ENCODE measurements around the gene KRTAP19-6. TPM values are rescaled to one million over a fixed set of nuclear protein-coding genes. Genes with fewer than 3 reads are reported as not detected.

KRTAP19-6 gene
- total RNA-seq, 3 donors from 2014 or later = not detected

DNA sequence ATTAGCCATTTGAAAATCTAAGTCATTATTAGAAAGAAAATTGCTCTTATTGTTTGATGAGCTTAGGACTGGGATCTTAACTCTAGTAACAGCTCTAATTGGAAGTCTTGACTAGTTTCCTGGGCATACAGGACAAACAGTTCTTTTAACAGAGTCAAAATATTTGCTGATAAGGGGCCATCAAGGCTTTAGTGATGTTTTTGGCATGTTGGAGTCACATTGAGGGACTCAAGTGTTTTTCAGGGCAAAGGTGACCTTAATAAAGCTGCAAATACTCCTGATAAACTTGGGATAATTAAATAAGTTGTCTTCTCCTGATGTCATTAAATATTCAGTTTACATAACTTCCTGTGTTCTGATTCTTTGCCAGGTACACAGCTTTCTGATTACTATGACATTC is 26.0 kb upstream of the KRTAP19-6 start:
- TF ChIP-seq, protein P1, sequence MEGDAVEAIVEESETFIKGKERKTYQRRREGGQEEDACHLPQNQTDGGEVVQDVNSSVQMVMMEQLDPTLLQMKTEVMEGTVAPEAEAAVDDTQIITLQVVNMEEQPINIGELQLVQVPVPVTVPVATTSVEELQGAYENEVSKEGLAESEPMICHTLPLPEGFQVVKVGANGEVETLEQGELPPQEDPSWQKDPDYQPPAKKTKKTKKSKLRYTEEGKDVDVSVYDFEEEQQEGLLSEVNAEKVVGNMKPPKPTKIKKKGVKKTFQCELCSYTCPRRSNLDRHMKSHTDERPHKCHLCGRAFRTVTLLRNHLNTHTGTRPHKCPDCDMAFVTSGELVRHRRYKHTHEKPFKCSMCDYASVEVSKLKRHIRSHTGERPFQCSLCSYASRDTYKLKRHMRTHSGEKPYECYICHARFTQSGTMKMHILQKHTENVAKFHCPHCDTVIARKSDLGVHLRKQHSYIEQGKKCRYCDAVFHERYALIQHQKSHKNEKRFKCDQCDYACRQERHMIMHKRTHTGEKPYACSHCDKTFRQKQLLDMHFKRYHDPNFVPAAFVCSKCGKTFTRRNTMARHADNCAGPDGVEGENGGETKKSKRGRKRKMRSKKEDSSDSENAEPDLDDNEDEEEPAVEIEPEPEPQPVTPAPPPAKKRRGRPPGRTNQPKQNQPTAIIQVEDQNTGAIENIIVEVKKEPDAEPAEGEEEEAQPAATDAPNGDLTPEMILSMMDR (IDR thresholded peaks at IDR 0.05) = no peak
- Histone ChIP-seq H3K4me3 (no peak overlapping the region), H3K9me3 (peaks cover 36% of the 10 kb centered on the region), H3K4me1 (ENCODE audit: low read depth) (no peaks in the 10 kb centered on the region), H3K36me3 (ENCODE audit: low read depth) (no peaks in the 10 kb centered on the region)
- no peak for DNase-seq
- intact Hi-C loops (cut with DNase I, micrococcal nuclease) = no loop called here
- no peak for ATAC-seq

DNA sequence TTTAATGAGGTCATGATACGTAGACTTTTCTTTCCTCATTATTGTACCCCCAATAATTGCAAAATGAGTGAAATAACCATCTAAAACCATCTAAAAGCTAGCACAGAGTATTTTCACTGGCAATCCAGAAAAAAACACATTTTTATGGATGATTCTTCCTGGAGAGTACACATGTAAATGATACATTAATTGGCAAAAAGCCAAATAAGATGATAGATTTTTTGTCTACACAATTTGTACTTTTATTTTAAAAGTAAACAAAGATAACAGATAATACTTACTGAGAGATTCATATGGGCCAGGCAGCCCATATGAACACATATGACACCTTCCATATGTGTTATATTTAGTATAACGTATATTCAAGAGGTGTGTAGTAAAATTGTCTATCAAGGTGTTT is 22.0 kb upstream of the KRTAP19-6 start:
- intact Hi-C loops (cut with DNase I, micrococcal nuclease) = no loop called here
- Histone ChIP-seq H3K36me3 (ENCODE audit: low read depth) (no peaks in the 10 kb centered on the region), H3K9me3 (peaks cover 45% of the 10 kb centered on the region), H3K4me1 (ENCODE audit: low read depth) (no peaks in the 10 kb centered on the region), H3K4me3 (no peak overlapping the region)
- ATAC-seq = no peak
- TF ChIP-seq, protein P1 (IDR thresholded peaks at IDR 0.05) = no peak
- no peak for DNase-seq

DNA sequence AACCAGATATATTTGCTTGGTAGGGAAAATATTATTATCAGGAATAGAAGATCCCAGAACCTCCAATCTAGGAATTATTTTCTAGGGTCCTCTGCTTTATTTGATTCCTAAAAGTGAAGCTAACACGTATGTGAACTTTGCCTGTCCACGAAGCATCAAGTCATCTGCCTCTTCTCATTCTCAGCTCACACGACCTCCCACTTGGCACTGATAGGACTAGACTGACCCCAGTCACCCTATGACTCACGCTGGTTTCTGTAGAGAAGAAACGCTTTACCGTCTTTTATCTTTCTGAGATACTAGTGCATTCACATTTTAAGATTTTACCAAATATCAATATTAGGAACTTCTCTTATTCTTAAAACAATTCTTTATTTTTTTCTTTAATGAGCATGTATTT is 21.4 kb upstream of the KRTAP19-6 start:
- TF ChIP-seq, protein P1 (IDR thresholded peaks at IDR 0.05) = no peak
- intact Hi-C loops (cut with DNase I, micrococcal nuclease) = no loop called here
- no peaks in the 10 kb centered on the region for H3K36me3 ChIP-seq (ENCODE audit: low read depth)
- peaks cover 47% of the 10 kb centered on the region for H3K9me3 ChIP-seq
- H3K4me1 ChIP-seq (ENCODE audit: low read depth) = no peaks in the 10 kb centered on the region
- no peak for ATAC-seq
- DNase-seq = no peak
- H3K4me3 ChIP-seq = no peak overlapping the region

DNA sequence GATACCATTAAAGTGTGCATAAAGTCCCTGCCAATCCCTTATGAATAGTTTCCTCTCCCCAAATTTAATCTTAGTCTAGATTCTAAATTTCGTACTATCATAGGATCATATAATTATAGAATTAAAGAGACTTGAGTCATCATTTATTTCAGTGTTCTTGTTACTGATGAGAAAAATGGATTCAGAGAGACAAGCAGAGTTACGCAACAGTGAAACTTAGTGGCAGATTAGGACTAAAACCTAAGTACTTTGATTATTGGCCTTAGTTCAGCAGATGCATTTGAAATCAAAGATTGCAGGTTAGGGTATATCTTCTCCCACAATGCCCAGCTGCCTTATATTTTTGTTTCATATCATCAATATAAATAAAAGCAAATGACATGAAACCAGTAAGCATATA is 20.3 kb upstream of the KRTAP19-6 start:
- DNase-seq (no peak), ATAC-seq (no peak)
- H3K36me3 ChIP-seq (ENCODE audit: low read depth) = no peaks in the 10 kb centered on the region
- H3K4me1 ChIP-seq (ENCODE audit: low read depth) = no peaks in the 10 kb centered on the region
- no peak overlapping the region for H3K4me3 ChIP-seq
- peaks cover 49% of the 10 kb centered on the region for H3K9me3 ChIP-seq
- intact Hi-C loops (cut with DNase I, micrococcal nuclease) = no loop called here
- TF ChIP-seq, protein P1 (IDR thresholded peaks at IDR 0.05) = no peak

DNA sequence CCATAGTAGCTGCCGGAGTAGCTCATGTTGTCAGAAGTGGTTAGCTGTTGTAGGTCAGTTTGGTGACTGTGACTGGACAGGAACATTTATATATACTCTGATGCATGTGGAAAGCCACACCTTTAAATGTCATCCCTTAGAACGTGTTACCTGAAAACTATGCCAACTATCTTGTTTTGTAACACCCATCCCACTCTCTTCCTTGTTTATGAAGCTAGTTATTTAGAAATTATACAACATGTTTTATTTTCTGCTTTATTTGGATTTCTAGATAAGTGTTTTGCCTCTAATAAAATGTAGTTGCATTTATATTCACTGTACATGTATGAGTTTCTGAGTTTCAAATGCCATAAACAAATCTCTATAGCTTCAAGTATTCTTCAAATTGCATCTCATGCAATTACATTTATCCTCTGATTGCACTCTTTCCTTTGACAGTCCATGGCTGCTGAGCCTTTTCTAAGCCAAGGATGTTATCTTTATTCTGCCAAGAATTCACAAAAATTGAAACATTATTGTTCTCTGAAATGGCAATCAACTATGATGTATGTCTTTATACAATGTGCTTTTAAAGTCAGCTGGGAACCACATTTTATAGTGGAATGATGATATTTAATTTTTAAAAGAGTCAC is 19.7 kb upstream of the KRTAP19-6 start, which contains the start of gene KRTAP19-7:
Gene KRTAP19-7, minus strand, starts transcription at position 51 of the 632 bp plus-strand sequence. Its CDS starts 25 bp downstream, at position 26.
- H3K36me3 ChIP-seq (ENCODE audit: low read depth) = no peaks in the 10 kb centered on the region
- no peaks in the 10 kb centered on the region for H3K4me1 ChIP-seq (ENCODE audit: low read depth)
- H3K9me3 ChIP-seq = peaks cover 51% of the 10 kb centered on the region
- ATAC-seq = no peak
- TF ChIP-seq, protein P1 (IDR thresholded peaks at IDR 0.05) = no peak
- intact Hi-C loops (cut with DNase I, micrococcal nuclease) = no loop called here
- H3K4me3 ChIP-seq = no peak within 1 kb of the TSS
- DNase-seq = no peak
